Choroid plexus epithelial cell (primary cell): Measurements from ENCODE around the gene KIF22.
A peak's percentile ranks its signal among the peaks of the same experiment; 100 is the strongest.

Experiments used
- DNase-seq: peaks from one replicate; pipeline ENCODE4 v3.0.0-alpha.2; 2010; ENCODE audit warnings: low read depth
- H3K4me3 ChIP-seq: 2 replicates; pipeline ENCODE4 v1.5.1; 2011; ENCODE audit warnings: low read depth, mild to moderate bottlenecking, control low read depth, low read length, moderate library complexity
- CTCF ChIP-seq: conservative IDR thresholded peaks from 2 replicates; pipeline ENCODE4 v1.5.1; 2011; ENCODE audit warnings: low read depth, mild to moderate bottlenecking, control low read depth, inconsistent platforms, low read length, moderate library complexity

KIF22 gene

GRCh38 chr16:29794231-29794710 is 3.7 kb downstream of the KIF22 start:
- no peak for TF ChIP-seq CTCF
- H3K4me3 ChIP-seq, result no peak overlapping the region
- DNase-seq, result no peak

GRCh38 chr16:29802416-29802935 is 11.9 kb downstream of the KIF22 start:
- no peak overlapping the region for H3K4me3 ChIP-seq
- TF ChIP-seq CTCF, result no peak
- DNase-seq, result no peak

- H3K4me3 ChIP-seq, result no peak overlapping the region
- no peak for TF ChIP-seq CTCF
- DNase-seq, result no peak
These were observed 13.5 kb downstream of the KIF22 start for GRCh38 chr16:29804020-29804419.

- peak; percentile 58 for DNase-seq
- TF ChIP-seq CTCF, result no peak
These were observed 14.1 kb downstream of the KIF22 start for GRCh38 chr16:29804455-29805231.

GRCh38 chr16:29805232-29806098 is 14.9 kb downstream of the KIF22 start:
- no peak for TF ChIP-seq CTCF

More at GRCh38 chr16:29804455-29805231, 14.1 kb downstream of the KIF22 start:
- H3K4me3 ChIP-seq, result peak overlapping the region; percentile 86

GRCh38 chr16:29806099-29806579 is 15.6 kb downstream of the KIF22 start, which contains the start of gene MAZ:
Gene MAZ, plus strand, starts transcription at chr16:29806529. Its CDS starts 173 bp downstream, at chr16:29806702.
- DNase-seq, result no peak
- no peak for TF ChIP-seq CTCF
- peak within 1 kb of the TSS; percentile 86 for H3K4me3 ChIP-seq

More at GRCh38 chr16:29805232-29806098, 14.9 kb downstream of the KIF22 start:
- DNase-seq, result peak; percentile 98
- H3K4me3 ChIP-seq, result peak overlapping the region; percentile 86
